KOPT-K1 (cell line): ENCODE measurements around the gene AKAP6.

Source experiments
- H3K27ac ChIP-seq: fragments of 200-600 bp; sonication (generic); 2 replicates; pipeline ENCODE4 v1.5.1; 2016; ENCODE audit warnings: antibody characterized with exemption, mild to moderate bottlenecking, low read depth, low read length; ENCODE audit not compliant: poor library complexity, severe bottlenecking
- H3K36me3 ChIP-seq: fragments of 200-600 bp; sonication (generic); 2 replicates; pipeline ENCODE4 v1.5.1; 2017; ENCODE audit warnings: antibody characterized with exemption, mild to moderate bottlenecking, low read length, moderate library complexity; ENCODE audit not compliant: insufficient read depth
- H3K9me3 ChIP-seq: fragments of 200-600 bp; sonication (generic); 2 replicates; pipeline ENCODE4 v1.5.1; 2017; ENCODE audit warnings: antibody characterized with exemption, low read length, mild to moderate bottlenecking; ENCODE audit not compliant: insufficient read depth, poor library complexity, severe bottlenecking

Gene AKAP6

GRCh38 chr14:32727832-32728231 lies 398.7 kb downstream of the AKAP6 start:
- Histone ChIP-seq H3K27ac (no peak overlapping the region), H3K36me3 (no peaks in the 10 kb centered on the region), H3K9me3 (no peaks in the 10 kb centered on the region)

- no peaks in the 10 kb centered on the region for H3K36me3 ChIP-seq
- H3K9me3 ChIP-seq: no peaks in the 10 kb centered on the region
- H3K27ac ChIP-seq: no peak overlapping the region
Measured at GRCh38 chr14:32728526-32728925, 399.4 kb downstream of the AKAP6 start.

- no peaks in the 10 kb centered on the region for H3K36me3 ChIP-seq
- H3K9me3 ChIP-seq: no peaks in the 10 kb centered on the region
- H3K27ac ChIP-seq: no peak overlapping the region
Measured at GRCh38 chr14:32728976-32729375, 399.9 kb downstream of the AKAP6 start.

GRCh38 chr14:32731249-32731648 lies 402.2 kb downstream of the AKAP6 start:
- no peak overlapping the region for H3K27ac ChIP-seq
- no peaks in the 10 kb centered on the region for H3K36me3 ChIP-seq
- no peaks in the 10 kb centered on the region for H3K9me3 ChIP-seq

- no peaks in the 10 kb centered on the region for H3K9me3 ChIP-seq
- no peak overlapping the region for H3K27ac ChIP-seq
- H3K36me3 ChIP-seq: no peaks in the 10 kb centered on the region
Measured at GRCh38 chr14:32733015-32733414, 403.9 kb downstream of the AKAP6 start.

- Histone ChIP-seq H3K9me3 (no peaks in the 10 kb centered on the region), H3K36me3 (no peaks in the 10 kb centered on the region), H3K27ac (no peak overlapping the region)
Measured at GRCh38 chr14:32734261-32734660, 405.2 kb downstream of the AKAP6 start.

- no peak overlapping the region for H3K27ac ChIP-seq
- H3K9me3 ChIP-seq: no peaks in the 10 kb centered on the region
- no peaks in the 10 kb centered on the region for H3K36me3 ChIP-seq
Measured at GRCh38 chr14:32737621-32738020, 408.5 kb downstream of the AKAP6 start.

- Histone ChIP-seq H3K27ac (no peak overlapping the region), H3K36me3 (no peaks in the 10 kb centered on the region), H3K9me3 (no peaks in the 10 kb centered on the region)
Measured at GRCh38 chr14:32738206-32738871, 409.2 kb downstream of the AKAP6 start.

GRCh38 chr14:32744811-32745445 lies 415.8 kb downstream of the AKAP6 start:
- H3K27ac ChIP-seq: no peak overlapping the region
- H3K36me3 ChIP-seq: no peaks in the 10 kb centered on the region
- H3K9me3 ChIP-seq: no peaks in the 10 kb centered on the region

GRCh38 chr14:32754209-32754608 lies 425.1 kb downstream of the AKAP6 start:
- H3K36me3 ChIP-seq: no peaks in the 10 kb centered on the region
- H3K27ac ChIP-seq: no peak overlapping the region
- no peaks in the 10 kb centered on the region for H3K9me3 ChIP-seq

- no peaks in the 10 kb centered on the region for H3K36me3 ChIP-seq
- H3K27ac ChIP-seq: no peak overlapping the region
- no peaks in the 10 kb centered on the region for H3K9me3 ChIP-seq
Measured at GRCh38 chr14:32756173-32756572, 427.1 kb downstream of the AKAP6 start.

- H3K9me3 ChIP-seq: no peaks in the 10 kb centered on the region
- H3K27ac ChIP-seq: no peak overlapping the region
- H3K36me3 ChIP-seq: no peaks in the 10 kb centered on the region
Measured at GRCh38 chr14:32756775-32757174, 427.7 kb downstream of the AKAP6 start.

GRCh38 chr14:32757568-32757967 lies 428.5 kb downstream of the AKAP6 start:
- H3K36me3 ChIP-seq: no peaks in the 10 kb centered on the region
- no peaks in the 10 kb centered on the region for H3K9me3 ChIP-seq
- no peak overlapping the region for H3K27ac ChIP-seq

GRCh38 chr14:32761381-32761968 lies 432.4 kb downstream of the AKAP6 start:
- Histone ChIP-seq H3K27ac (no peak overlapping the region), H3K36me3 (no peaks in the 10 kb centered on the region), H3K9me3 (no peaks in the 10 kb centered on the region)

- Histone ChIP-seq H3K27ac (no peak overlapping the region), H3K36me3 (no peaks in the 10 kb centered on the region), H3K9me3 (no peaks in the 10 kb centered on the region)
Measured at GRCh38 chr14:32762886-32763285, 433.8 kb downstream of the AKAP6 start.

- Histone ChIP-seq H3K9me3 (no peaks in the 10 kb centered on the region), H3K27ac (no peak overlapping the region), H3K36me3 (no peaks in the 10 kb centered on the region)
Measured at GRCh38 chr14:32763673-32764072, 434.6 kb downstream of the AKAP6 start.
